Endothelial cell of umbilical vein (primary cell): ENCODE measurements around the gene SSH2. TPM values are rescaled to one million over a fixed set of nuclear protein-coding genes. Genes with fewer than 3 reads are reported as not detected.

Experiments used
- BruUV-seq: library from RNA; stranded (reverse); fragments of 400-500 nt; replicated peaks from 2 replicates; lab custom pipeline; 2021; lab: Mats Ljungman, UMichigan
- CTCF ChIA-PET: fragments of 300-600, 350-600 bp; sonication (Branson Sonifier 250); formaldehyde crosslinking; loops from one replicate; lab custom pipeline; 2021; ENCODE audit warnings: antibody characterized with exemption, inconsistent platforms; lab: Charles Lee
- POLR2A ChIA-PET: fragments of 300-600, 350-600 bp; sonication (Branson Sonifier 250); formaldehyde crosslinking; loops from one replicate; lab custom pipeline; 2021; ENCODE audit warnings: antibody characterized with exemption, inconsistent platforms; lab: Charles Lee
- DNase-seq: peaks from one replicate; pipeline ENCODE4 v3.0.0-alpha.2; 2011; ENCODE audit warnings: low read depth, low spot score
- FAIRE-seq: peaks from 2 replicates; lab custom pipeline; 2011; peaks lifted over from hg19 to GRCh38; lab: Jason Lieb, UNC
- H2AFZ ChIP-seq: 2 replicates; pipeline ENCODE4 v1.6.0; 2012; ENCODE audit warnings: low read depth, low read length, control low read depth, inconsistent platforms
- H3K27ac ChIP-seq: 2 replicates; pipeline ENCODE4 v1.5.1; 2011; ENCODE audit warnings: low read depth, mild to moderate bottlenecking, control low read depth, low read length, moderate library complexity; ENCODE audit not compliant: insufficient read depth
- H3K27me3 ChIP-seq, 2 experiments: 2 replicates each; pipeline versions ENCODE4 v1.6.0 to v1.6.1; 2011; ENCODE audit warnings: low read length in 2 of 2, mixed read lengths in 1 of 2; ENCODE audit not compliant: control insufficient read depth in 2 of 2, insufficient read depth in 2 of 2
- H3K36me3 ChIP-seq, 2 experiments: 2 replicates in 1 of 2; 3 replicates in 1 of 2; pipeline ENCODE4 v1.5.1; 2011; ENCODE audit warnings: low read length in 2 of 2, mild to moderate bottlenecking in 1 of 2, moderate library complexity in 1 of 2; ENCODE audit not compliant: control insufficient read depth in 2 of 2, insufficient read depth in 2 of 2; ENCODE audit errors: extremely low read depth in 1 of 2
- H3K4me1 ChIP-seq: 3 replicates; pipeline ENCODE4 v1.5.1; 2011; ENCODE audit warnings: mild to moderate bottlenecking, low read length; ENCODE audit not compliant: control insufficient read depth, insufficient read depth; ENCODE audit errors: extremely low read depth
- H3K4me2 ChIP-seq: 2 replicates; pipeline ENCODE4 v1.6.1; 2011; ENCODE audit warnings: low read length, control low read depth, mixed read lengths; ENCODE audit not compliant: insufficient read depth
- H3K4me3 ChIP-seq, 3 experiments: fragments of 200-600 bp in 1 of 3; sonication (generic), shearing (Covaris generic) in 1 of 3; replicated peaks in 1 of 3; 2 replicates each; pipeline ENCODE4 v1.5.1; 2011 to 2016; ENCODE audit warnings: control low read depth in 3 of 3, low read length in 3 of 3, mild to moderate bottlenecking in 2 of 3, inconsistent platforms in 1 of 3, low read depth in 1 of 3, moderate library complexity in 1 of 3; ENCODE audit not compliant: insufficient read depth in 1 of 3
- H3K79me2 ChIP-seq: 2 replicates; pipeline ENCODE4 v1.6.0; 2012; ENCODE audit warnings: low read length, inconsistent platforms; ENCODE audit not compliant: control insufficient read depth, insufficient read depth
- H3K9ac ChIP-seq: replicated peaks from 2 replicates; pipeline ENCODE3; 2011; ENCODE audit warnings: low read length, control low read depth; ENCODE audit not compliant: insufficient read depth; ENCODE audit errors: extremely low read depth
- H3K9me1 ChIP-seq: replicated peaks from 3 replicates; pipeline ENCODE4 v1.6.0; 2011; ENCODE audit warnings: mild to moderate bottlenecking, low read length; ENCODE audit not compliant: control insufficient read depth, insufficient read depth; ENCODE audit errors: extremely low read depth
- H3K9me3 ChIP-seq: replicated peaks from 2 replicates; pipeline ENCODE4 v1.5.1; 2012; ENCODE audit warnings: low read length, inconsistent platforms; ENCODE audit not compliant: control insufficient read depth, insufficient read depth
- H4K20me1 ChIP-seq: replicated peaks from 2 replicates; pipeline ENCODE3; 2011; ENCODE audit warnings: mild to moderate bottlenecking, low read length; ENCODE audit not compliant: control insufficient read depth, insufficient read depth; ENCODE audit errors: extremely low read depth
- POLR2AphosphoS5 ChIP-seq: IDR thresholded peaks from 2 replicates; pipeline ENCODE4 v1.6.1; 2012; ENCODE audit warnings: low read depth, mild to moderate bottlenecking, control low read depth, low read length, moderate library complexity; ENCODE audit not compliant: insufficient read depth
- dilution Hi-C: fragments of 300-500 bp; cut with MboI; formaldehyde crosslinking; loops from one replicate; pipeline ENCODE4 v1.15.0; 2019; ENCODE audit warnings: low sequenced_read_pairs; ENCODE audit not compliant: extremely low pct_ligation_motif_present
- intact Hi-C: fragments of 100-400 bp; cut with micrococcal nuclease; formaldehyde crosslinking; loops from one replicate; pipeline ENCODE4 v1.10.0; 2022
- polyA plus RNA-seq, 4 experiments: library from polyadenylated mRNA; depleted of rRNA in 3 of 4; stranded (reverse) in 3 of 4; unstranded in 1 of 4; fragments of >200 nt; gene quantifications; 2 replicates each; pipeline versions ENCODE4 v1.2.1 to v1.2.3, GENCODE V29; 2011 to 2012; ENCODE audit warnings: missing spikeins in 1 of 4
- total RNA-seq: library from RNA; stranded (reverse); gene quantifications from 2 replicates; pipeline ENCODE4 v1.2.3, GENCODE V29; 2021
- TF ChIP-seq, protein P1 (sequence below), 2 donors: IDR thresholded peaks; 1 replicate in 1 of 2; 2 replicates in 1 of 2; pipeline ENCODE4 v1.5.1; 2011; ENCODE audit warnings: low read length in 2 of 2, mild to moderate bottlenecking in 2 of 2, moderate library complexity in 2 of 2, control low read depth in 1 of 2, inconsistent platforms in 1 of 2, low read depth in 1 of 2; ENCODE audit not compliant: insufficient read depth in 1 of 2; ENCODE audit errors: extremely low read depth in 1 of 2
- TF ChIP-seq, protein P2 (sequence below): IDR thresholded peaks from 2 replicates; pipeline ENCODE4 v1.6.1; 2011; ENCODE audit not compliant: insufficient read depth, insufficient read length

Gene SSH2
- total and polyA plus RNA-seq, 2 donors (not counting 3 experiments of a cell fraction or from before 2014, with no cell fraction given) = 24.6 to 60.9 TPM

DNA sequence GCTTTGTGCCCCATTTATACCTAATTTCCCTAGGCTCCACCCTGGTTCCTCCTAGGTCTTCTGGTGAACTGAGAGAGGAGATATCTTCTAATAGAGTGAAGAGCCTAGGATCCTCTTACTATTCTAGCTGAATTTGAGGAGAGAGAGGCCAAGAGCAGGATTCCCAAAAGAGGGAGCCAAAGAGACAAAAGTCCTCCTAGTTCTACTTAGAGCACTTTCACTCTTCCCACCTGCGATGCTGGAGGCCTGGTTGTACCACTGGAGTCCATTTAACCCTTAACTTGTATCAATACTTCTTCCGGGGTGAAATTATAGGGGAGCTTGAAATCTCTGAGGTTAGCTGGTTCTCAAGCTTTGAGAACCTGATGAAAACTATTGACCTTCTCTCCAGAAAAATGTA, 3.4 kb upstream of the SSH2 start:
- no peaks in the 10 kb centered on the region for H3K9me3 ChIP-seq
- H4K20me1 ChIP-seq = no peaks in the 10 kb centered on the region
- TF ChIP-seq POLR2AphosphoS5 = no peak
- TF ChIP-seq, protein P1, sequence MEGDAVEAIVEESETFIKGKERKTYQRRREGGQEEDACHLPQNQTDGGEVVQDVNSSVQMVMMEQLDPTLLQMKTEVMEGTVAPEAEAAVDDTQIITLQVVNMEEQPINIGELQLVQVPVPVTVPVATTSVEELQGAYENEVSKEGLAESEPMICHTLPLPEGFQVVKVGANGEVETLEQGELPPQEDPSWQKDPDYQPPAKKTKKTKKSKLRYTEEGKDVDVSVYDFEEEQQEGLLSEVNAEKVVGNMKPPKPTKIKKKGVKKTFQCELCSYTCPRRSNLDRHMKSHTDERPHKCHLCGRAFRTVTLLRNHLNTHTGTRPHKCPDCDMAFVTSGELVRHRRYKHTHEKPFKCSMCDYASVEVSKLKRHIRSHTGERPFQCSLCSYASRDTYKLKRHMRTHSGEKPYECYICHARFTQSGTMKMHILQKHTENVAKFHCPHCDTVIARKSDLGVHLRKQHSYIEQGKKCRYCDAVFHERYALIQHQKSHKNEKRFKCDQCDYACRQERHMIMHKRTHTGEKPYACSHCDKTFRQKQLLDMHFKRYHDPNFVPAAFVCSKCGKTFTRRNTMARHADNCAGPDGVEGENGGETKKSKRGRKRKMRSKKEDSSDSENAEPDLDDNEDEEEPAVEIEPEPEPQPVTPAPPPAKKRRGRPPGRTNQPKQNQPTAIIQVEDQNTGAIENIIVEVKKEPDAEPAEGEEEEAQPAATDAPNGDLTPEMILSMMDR (IDR thresholded peaks at IDR 0.05; ENCODE audit: extremely low read depth in 1 of 2, insufficient read depth in 1 of 2, low read depth in 1 of 2, low read length in 2 of 2) = peak in 1 of 2 donors; percentile 20
- H3K9me1 ChIP-seq = no peaks in the 10 kb centered on the region
- H3K27me3 ChIP-seq = no peaks in the 10 kb centered on the region
- dilution Hi-C loops = no loop called here
- peaks cover 17% of the 10 kb centered on the region for H3K4me1 ChIP-seq
- no peak overlapping the region for H3K4me2 ChIP-seq
- no peak for FAIRE-seq
- POLR2A ChIA-PET = no interaction called here
- CTCF ChIA-PET = interaction anchor here (0.9 to 9.9 kb wide), 14 partner anchors 9 to 316 kb away, joined by 3 to 428 read pairs (median 6); no protein-coding TSS in a partner anchor
- H3K4me3 ChIP-seq = no peak overlapping the region
- peak; percentile 24 for DNase-seq
- no peaks in the 10 kb centered on the region for H3K36me3 ChIP-seq
- H3K9ac ChIP-seq = no peak overlapping the region
- H3K79me2 ChIP-seq = peaks cover 9% of the 10 kb centered on the region
- no peak overlapping the region for H3K27ac ChIP-seq
- intact Hi-C loops = loop anchor here (10.0 kb wide), 1 partner anchor 161 kb away; no protein-coding TSS in a partner anchor
- BruUV-seq = no TSS peak
- H2AFZ ChIP-seq = no peak overlapping the region

DNA sequence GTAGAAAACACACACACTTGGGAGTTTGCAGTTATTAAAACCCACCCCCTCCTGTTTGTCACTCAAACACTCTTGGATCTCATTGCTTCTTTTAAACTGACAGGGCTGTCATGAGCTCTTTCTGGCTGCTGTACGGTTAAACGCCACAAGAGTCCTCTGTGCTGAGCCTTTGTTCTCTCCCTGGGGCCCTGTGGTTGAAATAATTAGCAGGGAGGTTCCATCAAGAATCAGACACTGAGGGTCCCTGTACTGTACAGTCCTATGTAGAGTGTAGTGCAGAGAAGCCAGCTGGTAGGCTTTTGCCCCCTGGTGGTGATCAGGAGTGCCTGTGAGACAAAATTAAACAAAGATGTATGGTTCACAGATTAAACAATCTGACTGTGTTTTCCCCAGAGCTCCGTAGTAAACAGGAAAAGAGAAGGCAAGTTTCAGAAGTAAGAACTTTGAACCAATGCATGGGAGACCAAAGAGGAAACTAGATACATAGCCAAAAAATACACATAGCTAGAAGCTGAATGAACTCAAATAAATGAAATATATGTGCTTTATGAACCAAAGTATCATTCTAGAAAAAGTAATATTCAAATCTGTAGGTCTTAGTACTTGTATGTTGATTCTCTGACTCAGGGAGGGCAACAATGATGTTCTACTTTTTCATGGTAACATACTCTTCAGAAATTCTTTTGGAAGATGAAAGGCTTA, 1.4 kb upstream of the SSH2 start:
- CTCF ChIA-PET = interaction anchor here (0.6 to 9.9 kb wide), 53 partner anchors 9 to 350 kb away, joined by 3 to 428 read pairs (median 5); partner anchors contain the start of gene EFCAB5
- TF ChIP-seq, protein P1 (IDR thresholded peaks at IDR 0.05; ENCODE audit: extremely low read depth in 1 of 2, insufficient read depth in 1 of 2, low read depth in 1 of 2, low read length in 2 of 2) = peak; percentile 81 to 87
- TF ChIP-seq, protein P2, sequence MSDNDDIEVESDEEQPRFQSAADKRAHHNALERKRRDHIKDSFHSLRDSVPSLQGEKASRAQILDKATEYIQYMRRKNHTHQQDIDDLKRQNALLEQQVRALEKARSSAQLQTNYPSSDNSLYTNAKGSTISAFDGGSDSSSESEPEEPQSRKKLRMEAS = no peak
- dilution Hi-C loops = no loop called here
- peak overlapping the region in 1 of 3 experiments; percentile 66 for H3K4me3 ChIP-seq
- no peaks in the 10 kb centered on the region for H3K27me3 ChIP-seq
- no peak overlapping the region for H3K9ac ChIP-seq
- DNase-seq (peak; percentile 86), FAIRE-seq (peak; percentile 84)
- H3K79me2 ChIP-seq = peaks cover 27% of the 10 kb centered on the region
- no peak overlapping the region for H3K27ac ChIP-seq
- peak overlapping the region; percentile 94 for H3K4me2 ChIP-seq
- H4K20me1 ChIP-seq = no peaks in the 10 kb centered on the region
- POLR2A ChIA-PET = interaction anchor here (0.7 to 1.3 kb wide), 2 partner anchors 292 kb away, joined by 3 to 11 read pairs; no protein-coding TSS in a partner anchor
- intact Hi-C loops = loop anchor here (1.0 to 10.0 kb wide), 5 partner anchors 63 to 314 kb away; no protein-coding TSS in a partner anchor
- H3K4me1 ChIP-seq = peaks cover 34% of the 10 kb centered on the region
- H3K36me3 ChIP-seq = no peaks in the 10 kb centered on the region
- H2AFZ ChIP-seq = peak overlapping the region; percentile 38
- no peaks in the 10 kb centered on the region for H3K9me3 ChIP-seq
- H3K9me1 ChIP-seq = no peaks in the 10 kb centered on the region
- BruUV-seq = no TSS peak
